Measurements from ENCODE around the gene NRG3.

The NRG3 gene

DNA sequence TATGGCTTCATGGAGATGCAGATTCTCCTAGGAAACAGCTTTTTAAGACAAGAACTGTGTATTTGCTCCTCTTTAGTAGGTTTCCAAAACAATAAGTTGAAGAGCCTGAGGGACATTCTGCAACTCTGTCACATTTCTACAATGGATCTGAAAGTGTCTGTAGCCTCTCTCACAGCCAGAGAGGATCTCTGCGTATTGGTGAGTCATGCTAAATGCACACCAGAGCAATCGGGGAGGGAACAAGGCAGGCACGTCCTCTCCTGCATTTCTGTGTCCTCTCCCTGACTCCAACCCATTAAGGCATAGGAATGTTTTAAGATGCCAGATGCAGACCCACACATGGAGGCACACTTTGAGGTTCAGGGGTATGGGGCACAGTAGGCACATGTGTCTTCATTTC lies 1137.9 kb downstream of the NRG3 start:
- no peak for DNase-seq (ENCODE audit: low read depth, low spot score)
- H3K27ac ChIP-seq = no peak overlapping the region

GRCh38 chr10:83017076-83017867 lies 1142.3 kb downstream of the NRG3 start:
- no peak overlapping the region for H3K27ac ChIP-seq
- no peak for DNase-seq (ENCODE audit: low read depth, low spot score)

- DNase-seq (ENCODE audit: low read depth, low spot score) = no peak
- no peak overlapping the region for H3K27ac ChIP-seq
These were observed 1148.7 kb downstream of the NRG3 start for GRCh38 chr10:83023662-83024061.

Measured in epithelial cell of prostate (primary cell).